Caco-2 (cell line): Measurements from ENCODE around the gene EHMT1. TPM values are rescaled to one million over a fixed set of nuclear protein-coding genes. Genes with fewer than 3 reads are reported as not detected.

ENCODE experiments used
- BruUV-seq: library from RNA; stranded (reverse); fragments of 400-500 nt; replicated peaks from 2 replicates; lab custom pipeline; 2021; lab: Mats Ljungman, UMichigan
- CTCF ChIA-PET: fragments of 300-600 bp; sonication (Branson Sonifier 250); formaldehyde crosslinking; loops from one replicate; lab custom pipeline; 2022; ENCODE audit warnings: antibody characterized with exemption; lab: Charles Lee
- POLR2A ChIA-PET: fragments of 300-600 bp; sonication (Branson Sonifier 250); formaldehyde crosslinking; loops from one replicate; lab custom pipeline; 2022; ENCODE audit warnings: antibody characterized with exemption; lab: Charles Lee
- DNase-seq, 2 experiments: peaks; one replicate each; pipeline versions ENCODE4 v3.0.0 to v3.0.0-alpha.2; 2020 to 2022
- H3K27me3 ChIP-seq: replicated peaks from 2 replicates; pipeline ENCODE4 v1.6.0; 2011; ENCODE audit warnings: low read length; ENCODE audit not compliant: control insufficient read depth, insufficient read depth
- H3K36me3 ChIP-seq: 2 replicates; pipeline ENCODE4 v1.5.1; 2011; ENCODE audit warnings: low read length; ENCODE audit not compliant: control insufficient read depth, insufficient read depth
- H3K4me1 ChIP-seq: fragments of 250-450 bp; sonication (Bioruptor Pico); 2 replicates; pipeline ENCODE4 v1.5.1; 2020; ENCODE audit warnings: mild to moderate bottlenecking
- H3K4me3 ChIP-seq: 2 replicates; pipeline ENCODE4 v1.5.1; 2011; ENCODE audit warnings: low read depth, mild to moderate bottlenecking, control low read depth, low read length
- H3K9me3 ChIP-seq: fragments of 250-450 bp; sonication (Bioruptor Pico); 2 replicates; pipeline ENCODE4 v1.5.1; 2020; ENCODE audit warnings: mild to moderate bottlenecking, moderate library complexity
- H3K27ac Mint-ChIP-seq: one replicate; pipeline ENCODE4 v1.8.0; 2022; ENCODE audit warnings: mixed read lengths; ENCODE audit not compliant: unreplicated experiment
- H3K27me3 Mint-ChIP-seq: one replicate; pipeline ENCODE4 v1.8.0; 2022; ENCODE audit warnings: mixed read lengths; ENCODE audit not compliant: insufficient read depth, unreplicated experiment
- H3K36me3 Mint-ChIP-seq: one replicate; pipeline ENCODE4 v1.8.0; 2022; ENCODE audit warnings: mild to moderate bottlenecking, mixed read lengths; ENCODE audit not compliant: insufficient read depth, unreplicated experiment
- H3K4me1 Mint-ChIP-seq: one replicate; pipeline ENCODE4 v1.8.0; 2022; ENCODE audit warnings: low read depth, mixed read lengths; ENCODE audit not compliant: unreplicated experiment
- H3K4me3 Mint-ChIP-seq: one replicate; pipeline ENCODE4 v1.8.0; 2022; ENCODE audit warnings: mild to moderate bottlenecking, moderate library complexity, mixed read lengths; ENCODE audit not compliant: unreplicated experiment
- H3K9me3 Mint-ChIP-seq: one replicate; pipeline ENCODE4 v1.8.0; 2022; ENCODE audit warnings: mixed read lengths; ENCODE audit not compliant: unreplicated experiment
- intact Hi-C: fragments of 100-400 bp; cut with micrococcal nuclease; formaldehyde crosslinking; loops from one replicate; pipeline ENCODE4 v1.10.0; 2022; ENCODE audit not compliant: unreplicated experiment
- total RNA-seq: library from RNA; stranded (reverse); gene quantifications from 2 replicates; pipeline ENCODE4 v1.2.3, GENCODE V29; 2022
- TF ChIP-seq, protein P1 (sequence below), 2 experiments: fragments of 200-600 bp in 1 of 2; IDR thresholded peaks; 1 replicate in 1 of 2; 2 replicates in 1 of 2; pipeline versions ENCODE4 v1.5.1 to v1.8.0; 2011 to 2022; ENCODE audit warnings: antibody characterized with exemption in 1 of 2, control low read depth in 1 of 2, inconsistent platforms in 1 of 2, low read depth in 1 of 2, low read length in 1 of 2, mild to moderate bottlenecking in 1 of 2, moderate library complexity in 1 of 2; ENCODE audit not compliant: insufficient read depth in 1 of 2, severe bottlenecking in 1 of 2, unreplicated experiment in 1 of 2

The EHMT1 gene
- total RNA-seq, 1 experiment from 2014 or later = 92.9 TPM

DNA sequence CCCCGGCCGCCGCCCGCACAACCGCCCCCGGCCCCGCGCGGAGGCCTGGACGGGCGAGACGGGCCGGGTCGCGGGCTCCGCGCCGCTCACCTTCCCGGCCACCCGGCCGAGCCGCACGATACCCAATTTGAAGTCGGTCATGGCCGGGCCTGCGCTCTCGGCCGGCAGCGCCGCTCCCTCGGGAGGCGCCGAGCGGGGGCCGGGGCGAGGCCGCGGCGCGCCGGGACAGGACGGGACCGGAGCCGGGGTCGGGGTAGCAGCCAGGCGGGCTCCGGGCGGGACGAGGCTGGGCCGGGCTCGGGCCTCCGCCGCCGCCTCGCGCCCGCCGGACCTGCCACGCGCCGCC, 28.7 kb upstream of the EHMT1 start:
- BruUV-seq = no TSS peak
- Histone ChIP-seq H3K27me3 (no peaks in the 10 kb centered on the region), H3K4me1 (peaks cover 8% of the 10 kb centered on the region), H3K4me3 (peak overlapping the region; percentile 92), H3K9me3 (no peaks in the 10 kb centered on the region), H3K36me3 (peaks cover 2% of the 10 kb centered on the region)
- Mint-ChIP-seq H3K4me1 (no peaks in the 10 kb centered on the region), H3K4me3 (peak overlapping the region; percentile 77), H3K27me3 (no peaks in the 10 kb centered on the region), H3K27ac (no peak overlapping the region), H3K36me3 (peaks cover 31% of the 10 kb centered on the region), H3K9me3 (no peaks in the 10 kb centered on the region)
- intact Hi-C loops = loop anchor here (2.0 to 10.0 kb wide), 3 partner anchors 15 to 145 kb away; partner anchors contain the start of genes ARRDC1 and ENTPD8
- POLR2A ChIA-PET = interaction anchor here (1.8 kb wide), 1 partner anchor 15 kb away, joined by 22 read pairs; the partner anchor contains the start of gene ARRDC1
- no peak for DNase-seq
- CTCF ChIA-PET = interaction anchor here (0.8 to 1.6 kb wide), 5 partner anchors 8 to 81 kb away, joined by 3 to 6 read pairs (median 3); partner anchors contain the start of genes ARRDC1 and MRPL41
- TF ChIP-seq, protein P1, sequence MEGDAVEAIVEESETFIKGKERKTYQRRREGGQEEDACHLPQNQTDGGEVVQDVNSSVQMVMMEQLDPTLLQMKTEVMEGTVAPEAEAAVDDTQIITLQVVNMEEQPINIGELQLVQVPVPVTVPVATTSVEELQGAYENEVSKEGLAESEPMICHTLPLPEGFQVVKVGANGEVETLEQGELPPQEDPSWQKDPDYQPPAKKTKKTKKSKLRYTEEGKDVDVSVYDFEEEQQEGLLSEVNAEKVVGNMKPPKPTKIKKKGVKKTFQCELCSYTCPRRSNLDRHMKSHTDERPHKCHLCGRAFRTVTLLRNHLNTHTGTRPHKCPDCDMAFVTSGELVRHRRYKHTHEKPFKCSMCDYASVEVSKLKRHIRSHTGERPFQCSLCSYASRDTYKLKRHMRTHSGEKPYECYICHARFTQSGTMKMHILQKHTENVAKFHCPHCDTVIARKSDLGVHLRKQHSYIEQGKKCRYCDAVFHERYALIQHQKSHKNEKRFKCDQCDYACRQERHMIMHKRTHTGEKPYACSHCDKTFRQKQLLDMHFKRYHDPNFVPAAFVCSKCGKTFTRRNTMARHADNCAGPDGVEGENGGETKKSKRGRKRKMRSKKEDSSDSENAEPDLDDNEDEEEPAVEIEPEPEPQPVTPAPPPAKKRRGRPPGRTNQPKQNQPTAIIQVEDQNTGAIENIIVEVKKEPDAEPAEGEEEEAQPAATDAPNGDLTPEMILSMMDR (IDR thresholded peaks at IDR 0.05; ENCODE audit: insufficient read depth in 1 of 2, low read depth in 1 of 2, low read length in 1 of 2, severe bottlenecking in 1 of 2, unreplicated experiment in 1 of 2) = no peak

DNA sequence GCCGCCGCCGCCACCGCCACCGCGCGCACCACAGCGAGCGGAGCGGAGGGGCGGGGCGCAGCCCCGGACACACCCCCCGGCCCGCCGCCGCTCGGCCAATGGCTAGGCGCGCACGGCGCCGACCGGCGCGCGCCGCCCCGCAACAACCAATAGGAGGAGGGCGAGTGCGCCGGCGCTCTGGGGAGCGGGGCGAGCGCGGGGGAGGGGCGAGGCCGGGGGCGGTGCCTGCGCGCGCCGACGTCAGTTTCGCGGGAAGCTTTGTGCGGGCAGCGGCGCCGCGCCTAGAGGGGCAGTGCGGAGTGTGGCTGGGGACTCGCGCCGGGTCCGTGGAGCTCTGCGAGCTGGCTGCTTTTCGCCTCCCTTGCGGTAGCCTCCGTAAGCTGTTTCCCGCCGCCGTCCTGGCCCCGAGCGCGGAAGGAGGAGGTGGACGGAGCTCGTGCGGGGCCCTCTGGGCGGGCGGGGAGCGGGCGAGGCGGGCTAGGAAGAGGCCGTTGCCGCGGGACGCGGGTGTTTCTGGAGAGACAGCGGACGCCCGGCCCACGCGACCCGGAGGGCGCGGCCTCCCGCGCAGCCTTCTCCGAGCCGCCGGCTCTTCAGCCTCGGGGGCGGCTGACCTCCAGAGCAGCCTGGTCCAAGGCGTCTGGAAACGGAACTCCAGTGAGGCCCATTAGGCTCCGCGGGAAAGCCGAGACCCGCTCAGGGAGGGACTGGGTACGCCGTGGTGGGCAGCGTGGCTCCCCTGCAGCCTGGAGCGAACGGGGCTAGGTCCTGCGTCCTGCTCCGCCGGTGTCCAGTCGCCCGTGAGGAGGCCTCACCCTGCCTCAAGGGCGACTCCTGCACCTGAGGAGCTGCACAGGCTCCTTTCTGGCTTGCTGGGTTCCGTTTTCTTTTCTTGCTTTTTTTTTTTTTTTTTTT, 28.1 kb upstream of the EHMT1 start, which contains the start of gene ZMYND19:
TSS of gene ZMYND19 (minus strand) at position 44 of the 915 bp plus-strand sequence. CDS start 249 bp downstream, outside the sequence.
- no peaks in the 10 kb centered on the region for H3K4me1 Mint-ChIP-seq
- BruUV-seq = no TSS peak
- peak; percentile 85 to 94 for DNase-seq
- no peaks in the 10 kb centered on the region for H3K27me3 Mint-ChIP-seq
- intact Hi-C loops = loop anchor here (2.0 to 10.0 kb wide), 3 partner anchors 14 to 146 kb away; partner anchors contain the start of genes ARRDC1 and ENTPD8
- CTCF ChIA-PET = interaction anchor here (0.6 to 1.6 kb wide), 9 partner anchors 9 to 131 kb away, joined by 3 to 6 read pairs (median 3); partner anchors contain the start of genes ARRDC1, MRPL41 and NSMF
- H3K36me3 Mint-ChIP-seq = peaks cover 30% of the 10 kb centered on the region
- peaks cover under 1% of the 10 kb centered on the region for H3K36me3 ChIP-seq
- H3K4me3 ChIP-seq = peak within 1 kb of the TSS; percentile 92
- peak within 1 kb of the TSS; percentile 77 for H3K4me3 Mint-ChIP-seq
- POLR2A ChIA-PET = interaction anchor here (0.6 to 1.8 kb wide), 4 partner anchors 15 to 29 kb away, joined by 3 to 22 read pairs (median 4); partner anchors contain the start of genes ARRDC1 and EHMT1
- no peaks in the 10 kb centered on the region for H3K9me3 Mint-ChIP-seq
- TF ChIP-seq, protein P1 (IDR thresholded peaks at IDR 0.05; ENCODE audit: insufficient read depth in 1 of 2, low read depth in 1 of 2, low read length in 1 of 2, severe bottlenecking in 1 of 2, unreplicated experiment in 1 of 2) = peak in 1 of 2 experiments; percentile 15
- no peaks in the 10 kb centered on the region for H3K27me3 ChIP-seq
- peaks cover 8% of the 10 kb centered on the region for H3K4me1 ChIP-seq
- H3K9me3 ChIP-seq = no peaks in the 10 kb centered on the region
- H3K27ac Mint-ChIP-seq = peak within 1 kb of the TSS; percentile 78

DNA sequence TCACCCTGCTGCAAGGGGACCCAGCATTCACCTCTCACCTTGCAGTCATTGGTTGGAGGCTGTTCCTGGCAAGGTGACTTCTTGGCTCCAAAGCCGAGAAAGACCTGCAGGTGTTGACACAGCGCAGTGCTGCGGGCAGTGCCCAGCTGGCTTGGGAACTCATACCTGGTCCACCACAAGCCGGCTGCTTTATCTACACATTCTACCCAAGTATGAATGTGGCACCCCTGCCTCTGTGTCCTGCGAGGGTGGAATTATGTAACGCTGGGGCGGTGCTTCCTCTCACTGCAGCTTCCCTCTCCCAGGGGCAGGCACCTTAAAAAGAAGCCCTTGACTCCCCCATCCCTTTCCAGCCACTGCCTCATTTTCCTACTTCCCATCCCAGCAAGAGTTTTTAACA, 26.0 kb upstream of the EHMT1 start:
- Histone ChIP-seq H3K36me3 (no peaks in the 10 kb centered on the region; the same call in 1 of the 2 replicates), H3K9me3 (no peaks in the 10 kb centered on the region), H3K27me3 (no peaks in the 10 kb centered on the region), H3K4me3 (no peak overlapping the region), H3K4me1 (peaks cover 8% of the 10 kb centered on the region)
- POLR2A ChIA-PET = no interaction called here
- intact Hi-C loops = loop anchor here (10.0 kb wide), 1 partner anchor 148 kb away; the partner anchor contains the start of gene ENTPD8
- Mint-ChIP-seq H3K4me1 (no peaks in the 10 kb centered on the region), H3K36me3 (peaks cover 14% of the 10 kb centered on the region), H3K27ac (no peak overlapping the region), H3K9me3 (no peaks in the 10 kb centered on the region), H3K27me3 (no peaks in the 10 kb centered on the region), H3K4me3 (peak overlapping the region; percentile 18)
- no TSS peak for BruUV-seq
- CTCF ChIA-PET = no interaction called here
- no peak for DNase-seq
- TF ChIP-seq, protein P1 (IDR thresholded peaks at IDR 0.05; ENCODE audit: insufficient read depth in 1 of 2, low read depth in 1 of 2, low read length in 1 of 2, severe bottlenecking in 1 of 2, unreplicated experiment in 1 of 2) = no peak
